GM03348 (cell line): ENCODE data around the gene PRICKLE1.
"Not testable (repeated sequence)": the region's sequence is repeated elsewhere in the genome, so short reads cannot be mapped to it uniquely, and the experiment has no call there.

Source experiments
- DNase-seq: peaks from one replicate; pipeline ENCODE4 v3.0.0; 2012; ENCODE audit warnings: low spot score

Gene PRICKLE1

DNA sequence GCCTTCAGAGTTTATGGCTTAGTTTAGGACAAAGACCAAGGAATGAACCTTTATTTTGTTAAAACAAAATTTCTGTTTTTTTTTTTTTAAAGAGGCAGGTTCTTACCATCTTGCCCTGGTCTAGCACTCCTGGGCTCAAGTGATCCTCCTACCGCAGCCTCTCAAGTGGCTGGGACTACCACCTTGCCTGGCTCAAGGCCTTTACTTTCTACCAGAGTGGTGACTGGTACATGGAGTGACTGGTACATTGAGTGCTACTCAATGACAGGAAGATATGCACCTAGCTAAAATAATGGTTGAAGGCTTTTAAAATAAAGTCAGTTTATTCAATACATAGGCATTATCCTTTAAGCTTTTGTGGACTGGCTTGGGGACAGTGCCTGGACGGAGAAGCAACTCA lies 32.6 kb downstream of the PRICKLE1 start:
- no peak for DNase-seq

DNA sequence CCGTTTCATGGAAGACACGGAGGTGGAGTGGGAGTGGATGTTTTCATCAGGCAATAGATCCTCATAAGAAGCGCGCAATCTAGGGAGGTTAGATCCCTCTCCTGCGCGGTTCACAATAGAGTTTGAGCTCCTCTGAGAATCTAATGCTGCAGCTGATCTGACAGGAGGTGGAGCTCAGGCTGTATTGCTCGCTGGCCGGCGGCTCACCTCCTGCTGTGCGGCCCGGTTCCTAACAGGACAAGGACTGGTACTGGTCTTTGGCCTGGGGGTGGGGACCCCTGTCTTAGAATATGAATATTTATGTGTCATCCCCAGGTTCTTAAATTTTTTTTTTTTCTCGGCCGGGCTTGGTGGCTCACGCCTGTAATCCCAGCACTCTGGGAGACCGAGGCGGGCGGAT lies 36.7 kb downstream of the PRICKLE1 start:
- no peak for DNase-seq

DNA sequence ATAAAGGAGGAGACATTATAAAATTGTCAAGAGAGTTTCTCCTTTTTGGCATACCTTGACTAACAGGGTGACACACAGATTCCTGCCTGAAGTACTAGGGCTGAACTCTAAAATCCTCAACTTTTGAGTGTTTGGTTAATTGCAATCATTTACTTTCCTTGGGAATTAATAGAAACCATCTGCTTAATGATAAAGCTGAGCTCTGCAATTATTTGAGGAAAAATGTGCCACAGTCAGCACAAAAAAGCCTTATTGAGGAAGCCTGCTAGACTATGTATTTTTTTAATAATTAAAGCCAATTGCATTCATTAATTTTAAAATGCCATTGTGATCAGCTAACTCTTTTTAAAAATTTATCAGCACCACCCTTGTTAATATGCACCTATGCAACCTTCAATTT lies 38.7 kb downstream of the PRICKLE1 start:
- no peak for DNase-seq

GRCh38 chr12:42546709-42547108 lies 42.8 kb downstream of the PRICKLE1 start:
- DNase-seq: no peak

DNA sequence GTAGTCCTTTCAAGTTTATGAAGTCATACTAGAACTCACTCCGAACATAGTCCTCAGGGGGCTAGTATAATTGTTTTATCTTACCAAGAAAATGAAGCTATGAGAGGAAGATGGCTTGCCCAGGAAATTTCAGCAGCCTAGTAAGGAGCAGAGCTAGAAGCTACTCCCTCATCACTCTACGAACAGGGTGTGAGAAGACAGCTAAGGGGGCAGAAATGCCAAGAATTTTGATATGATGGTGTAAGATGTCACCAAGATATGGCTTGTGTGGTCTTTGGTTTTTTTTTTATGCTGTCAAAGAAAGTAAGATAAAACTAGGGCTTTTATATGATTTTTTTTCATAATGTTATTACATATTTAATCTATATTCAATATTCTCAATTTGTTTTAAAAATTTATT lies 47.6 kb downstream of the PRICKLE1 start:
- DNase-seq: no peak

- not testable (repeated sequence) for DNase-seq
These were observed 48.2 kb downstream of the PRICKLE1 start for GRCh38 chr12:42541308-42541707.

GRCh38 chr12:42539696-42540095 lies 49.9 kb downstream of the PRICKLE1 start:
- peak; percentile 7 for DNase-seq

GRCh38 chr12:42538203-42538602 lies 51.3 kb downstream of the PRICKLE1 start:
- DNase-seq: no peak

DNA sequence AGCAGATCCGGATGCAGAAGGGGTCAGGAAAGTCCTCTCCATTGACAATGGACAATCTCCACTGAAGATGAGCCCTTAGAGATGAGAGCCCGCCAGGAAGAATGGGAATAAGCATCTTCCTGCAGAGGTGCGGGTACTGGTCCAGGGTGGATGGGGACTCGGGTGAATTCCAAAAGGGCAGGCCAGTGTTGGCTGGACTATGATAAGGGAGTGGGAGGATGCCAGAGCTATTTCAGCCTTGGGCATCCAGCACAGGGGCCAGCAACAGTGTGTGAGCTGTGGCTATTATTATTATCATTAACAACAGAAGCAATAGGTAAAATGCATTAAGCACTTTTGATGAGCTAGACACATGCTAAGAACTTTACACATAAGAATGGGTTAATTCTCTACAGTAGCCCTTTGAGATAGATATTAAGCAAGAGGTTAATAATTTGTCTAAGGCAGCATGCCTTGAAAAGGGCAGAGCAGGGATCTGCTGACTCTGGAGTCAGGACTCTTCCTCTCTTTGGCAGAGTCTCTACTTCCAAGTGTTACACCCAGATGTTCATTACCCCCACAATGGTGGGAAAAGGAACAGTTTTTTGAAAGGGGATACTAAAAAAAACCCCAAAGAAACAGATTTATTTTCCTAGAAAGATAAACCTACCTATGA lies 55.2 kb downstream of the PRICKLE1 start:
- no peak for DNase-seq

DNA sequence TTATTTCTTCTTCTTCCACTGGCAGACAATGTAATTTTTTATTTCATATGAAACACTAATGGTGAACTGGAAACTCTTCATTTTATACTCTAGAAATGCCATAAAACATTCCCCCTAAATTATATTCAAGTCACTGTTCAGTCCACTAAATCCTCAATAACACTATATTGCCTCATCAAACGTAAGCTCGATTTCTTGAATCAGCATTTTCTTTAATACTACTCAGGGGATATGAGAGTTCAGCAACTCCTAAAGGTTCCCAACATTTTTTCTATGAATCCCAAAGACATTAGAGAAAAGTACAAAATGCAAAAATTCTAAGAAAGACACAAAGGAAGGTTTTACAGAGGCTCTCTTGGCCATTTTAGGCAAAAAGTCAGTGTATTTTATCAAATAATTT lies 59.3 kb downstream of the PRICKLE1 start:
- no peak for DNase-seq

- no peak for DNase-seq
These were observed 64.1 kb downstream of the PRICKLE1 start for GRCh38 chr12:42525444-42525843.

DNA sequence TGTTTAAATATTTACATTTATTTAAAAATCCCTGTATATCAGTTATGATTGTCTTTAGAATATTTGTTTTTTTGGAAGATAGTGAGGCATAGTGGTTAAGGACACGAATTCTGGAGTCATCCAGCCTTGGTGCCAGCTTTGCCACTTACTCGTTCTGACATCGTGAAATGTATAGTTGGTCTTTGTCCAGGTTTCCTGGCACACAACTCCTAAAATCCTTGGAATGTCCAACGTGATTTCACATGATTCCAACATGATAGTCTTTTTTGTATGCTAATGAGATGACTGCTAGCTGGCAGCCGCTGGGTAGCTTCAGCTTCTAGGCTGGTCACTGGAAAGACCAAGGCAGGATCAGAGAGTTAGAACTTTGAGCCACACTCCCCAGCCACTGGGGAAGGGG lies 64.8 kb downstream of the PRICKLE1 start:
- DNase-seq: no peak

DNA sequence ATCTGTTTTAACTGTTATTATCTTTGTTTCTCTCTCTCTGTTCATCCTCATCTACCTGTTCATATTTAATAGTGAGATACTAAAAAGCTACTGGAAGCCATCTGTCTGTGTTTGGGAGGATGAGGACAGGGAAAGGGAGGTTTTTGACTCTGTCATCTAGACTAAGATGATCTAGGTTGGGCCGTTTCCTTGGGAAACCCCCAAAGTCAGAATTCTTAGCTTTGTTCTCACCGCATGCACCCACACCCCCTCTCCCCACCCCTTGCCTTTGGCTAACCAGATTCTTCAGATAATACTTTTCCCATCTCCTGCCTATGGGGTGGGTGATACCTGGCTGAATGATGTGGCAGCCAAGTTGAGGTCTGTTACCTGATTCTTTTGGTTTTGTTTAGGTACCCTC lies 73.0 kb downstream of the PRICKLE1 start:
- DNase-seq: no peak

GRCh38 chr12:42511656-42512055 lies 77.9 kb downstream of the PRICKLE1 start:
- DNase-seq: no peak

GRCh38 chr12:42510823-42511222 lies 78.7 kb downstream of the PRICKLE1 start:
- DNase-seq: no peak

- DNase-seq: no peak
These were observed 80.6 kb downstream of the PRICKLE1 start for GRCh38 chr12:42508913-42509460.

GRCh38 chr12:42507565-42507964 lies 82.0 kb downstream of the PRICKLE1 start:
- DNase-seq: no peak

- no peak for DNase-seq
These were observed 82.5 kb downstream of the PRICKLE1 start for GRCh38 chr12:42507081-42507480.

- no peak for DNase-seq
These were observed 85.5 kb downstream of the PRICKLE1 start for GRCh38 chr12:42504049-42504448.

DNA sequence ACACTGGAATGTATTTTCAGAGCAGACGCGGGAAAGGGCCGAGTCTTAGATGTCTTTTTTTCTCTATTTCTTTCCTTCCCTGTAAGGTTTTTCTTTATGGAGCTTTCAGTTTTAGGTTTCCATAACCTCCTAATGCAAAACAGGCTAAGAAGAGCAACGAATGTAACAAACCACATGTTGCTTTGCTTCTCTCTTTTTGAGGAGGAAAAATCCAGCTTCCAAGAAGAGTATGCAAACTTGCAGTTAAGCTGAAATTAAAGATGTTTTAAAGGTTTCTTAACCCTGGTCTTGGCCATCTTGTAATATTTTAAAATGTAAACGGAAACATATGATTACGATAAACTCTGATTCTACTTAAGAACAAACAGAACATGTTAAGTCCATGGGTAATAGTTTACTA lies 86.9 kb downstream of the PRICKLE1 start:
- no peak for DNase-seq

DNA sequence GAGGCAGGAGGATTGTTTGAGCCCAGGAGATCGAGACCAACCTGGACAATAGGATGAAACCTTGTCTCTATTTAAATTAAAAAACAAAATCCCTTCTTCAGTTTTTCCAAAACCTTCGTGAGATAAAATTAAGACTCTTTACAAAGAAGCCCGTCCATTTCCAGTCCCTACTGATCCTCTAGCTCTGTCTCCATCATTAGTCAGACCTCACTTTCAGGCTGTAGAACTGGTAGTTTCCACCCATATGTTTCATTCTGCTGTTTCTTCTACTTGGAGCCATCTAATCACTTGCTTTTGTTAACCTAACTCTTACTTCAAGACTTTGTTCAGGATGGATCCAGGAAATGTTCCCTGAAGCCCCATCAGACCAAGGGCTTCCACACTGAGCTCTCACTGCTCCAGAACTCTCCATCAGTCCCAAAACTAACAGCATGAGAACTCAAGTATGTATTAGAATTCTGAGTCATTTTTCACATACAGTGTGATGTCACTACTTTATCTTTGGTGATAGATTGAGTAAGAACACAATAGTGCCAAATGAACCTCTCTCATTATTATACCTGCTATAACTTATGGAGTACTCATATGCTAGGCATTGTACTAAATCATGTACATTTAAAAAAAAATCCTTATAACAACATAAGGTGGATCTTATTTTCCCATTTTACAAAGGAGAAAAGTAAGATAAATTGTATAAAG lies 90.8 kb downstream of the PRICKLE1 start:
- no peak for DNase-seq

DNA sequence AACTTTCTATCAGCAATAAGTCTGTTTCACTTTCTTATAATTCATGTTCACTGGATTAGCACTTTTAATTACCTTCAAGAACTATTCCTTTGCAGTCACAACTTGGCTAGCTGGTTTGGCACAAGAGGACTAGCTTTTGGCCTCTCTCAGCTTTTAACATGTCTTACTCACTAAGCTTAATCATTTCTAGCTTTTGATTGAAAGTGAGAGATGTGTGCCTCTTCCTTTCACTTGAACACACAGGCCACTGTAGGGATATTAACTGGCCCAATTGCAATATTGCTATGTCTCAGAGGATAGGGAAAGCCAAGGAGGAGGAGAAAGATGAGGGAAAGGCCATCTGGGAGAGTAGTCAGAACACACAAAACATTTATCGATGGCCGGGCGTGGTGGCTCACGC lies 92.7 kb downstream of the PRICKLE1 start:
- no peak for DNase-seq

GRCh38 chr12:42495244-42495643 lies 94.3 kb downstream of the PRICKLE1 start:
- DNase-seq: no peak

GRCh38 chr12:42492267-42492666 lies 97.3 kb downstream of the PRICKLE1 start:
- no peak for DNase-seq
